Stimulated activated CD4-positive, alpha-beta T cell treated with anti-CD3 and anti-CD28 coated beads, Interleukin-4, amount 100 ng/mL, for 4 hours (primary cell): Measurements from ENCODE around the gene RFX1.

Experiments
- DNase-seq, 2 experiments: peaks; one replicate each; pipeline ENCODE4 v3.0.0-alpha.2; 2020

RFX1 gene

DNA sequence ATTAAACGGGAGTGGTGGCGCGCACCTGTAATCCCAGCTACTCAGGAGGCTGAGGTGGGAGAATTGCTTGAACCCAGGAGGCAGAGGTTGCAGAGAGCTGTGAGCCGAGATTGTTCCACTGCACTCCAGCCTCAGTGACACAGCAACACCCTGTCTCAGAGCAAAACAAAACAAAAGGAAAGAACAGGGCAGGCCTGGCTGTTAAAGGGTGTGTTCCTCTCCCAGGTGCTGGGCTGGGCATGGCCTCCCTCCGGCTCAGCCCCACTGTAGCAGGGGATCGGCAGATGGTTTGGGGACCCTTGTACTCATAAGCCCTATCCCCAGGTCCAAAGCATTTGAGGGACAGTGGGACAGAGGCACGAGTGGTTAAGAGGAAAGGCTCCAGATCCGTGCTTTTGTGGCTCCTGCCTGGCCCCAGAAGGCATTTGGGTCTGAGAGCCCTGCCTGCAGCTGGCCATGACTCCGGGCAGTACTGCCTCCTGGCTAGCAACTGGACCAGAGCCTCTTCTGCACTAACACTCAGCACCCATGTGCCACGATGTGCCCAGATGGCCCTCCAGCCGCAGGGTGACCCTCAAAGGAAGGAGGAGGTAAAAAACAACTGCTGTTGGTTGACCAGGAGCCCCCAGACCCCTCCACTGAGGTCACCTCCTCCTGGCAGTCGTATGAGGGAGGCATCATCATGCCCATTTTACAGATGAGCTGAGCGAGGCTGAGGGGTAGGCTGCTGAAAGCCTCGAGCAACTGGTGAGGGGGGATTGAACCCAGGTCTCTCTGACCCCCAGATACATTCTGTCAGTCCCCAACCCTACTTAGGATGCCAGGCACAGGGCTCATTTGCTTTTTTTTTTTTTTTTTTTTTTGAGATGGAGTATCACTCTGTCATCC lies 10.0 kb downstream of the RFX1 start:
- DNase-seq: no peak

GRCh38 chr19:13995017-13995728 lies 10.9 kb downstream of the RFX1 start:
- no peak for DNase-seq

GRCh38 chr19:13993590-13994300 lies 12.4 kb downstream of the RFX1 start:
- no peak for DNase-seq

DNA sequence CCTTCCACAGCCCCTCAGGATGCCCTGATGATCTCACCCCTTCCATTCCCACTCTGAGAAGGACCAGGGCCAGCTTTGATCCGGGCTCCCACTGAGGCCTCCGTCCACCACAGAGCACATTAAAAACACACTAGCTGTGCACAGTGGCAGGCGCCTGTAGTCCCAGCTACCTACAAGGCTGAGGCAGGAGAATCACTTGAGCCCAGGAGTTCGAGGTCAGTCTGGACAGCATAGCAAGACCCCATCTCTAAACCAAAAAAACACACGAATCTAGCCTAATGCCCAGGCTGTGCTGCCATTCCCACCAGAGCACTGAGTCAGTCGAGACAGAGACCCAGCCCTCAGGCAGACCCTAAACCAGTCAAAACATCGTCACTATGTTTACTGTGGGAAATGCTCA lies 14.1 kb downstream of the RFX1 start:
- DNase-seq: no peak

- DNase-seq: no peak
Measured at GRCh38 chr19:13990085-13990484, 16.0 kb downstream of the RFX1 start.

GRCh38 chr19:13989487-13989886 lies 16.6 kb downstream of the RFX1 start:
- no peak for DNase-seq

DNA sequence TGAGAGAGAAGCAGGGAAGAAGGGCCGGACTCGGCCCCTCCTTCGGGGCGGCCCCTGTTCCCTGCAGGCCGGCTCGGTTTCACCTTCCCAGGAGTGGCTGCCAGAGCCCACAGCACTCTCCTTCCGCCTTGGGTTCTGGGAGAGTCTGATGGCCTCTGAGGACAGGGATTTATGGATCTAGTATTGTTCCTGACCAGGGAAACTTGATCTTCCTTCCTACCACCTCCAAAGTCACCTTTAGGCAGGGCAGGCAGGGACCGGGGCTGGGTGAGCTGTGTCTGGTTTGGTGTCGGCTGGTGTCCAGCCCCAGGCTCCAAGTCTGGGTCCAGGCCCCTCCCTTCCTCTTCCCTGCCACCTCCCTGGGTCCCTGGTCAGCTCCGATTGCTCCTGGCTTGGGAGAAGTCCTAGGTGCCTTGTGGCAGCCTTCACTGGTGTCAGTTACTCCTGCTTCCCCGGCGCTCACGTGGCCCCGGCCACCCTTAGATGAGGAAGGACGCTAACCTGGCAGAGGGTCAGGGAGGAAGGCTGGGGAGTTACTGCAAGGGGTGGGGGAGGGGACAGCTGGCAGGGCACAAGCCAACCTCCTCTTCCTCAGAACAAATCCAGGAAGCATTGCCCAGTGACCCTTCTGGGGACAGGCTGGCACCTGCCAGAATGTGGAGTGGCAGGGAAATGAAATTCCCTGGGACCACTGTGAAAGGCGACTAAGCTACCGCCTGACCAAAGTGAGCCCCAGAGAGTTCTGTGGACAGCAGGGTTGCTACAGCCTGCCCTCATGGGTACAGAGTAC lies 18.8 kb downstream of the RFX1 start:
- DNase-seq: no peak

- peak; percentile 98 for DNase-seq
Measured at GRCh38 chr19:13986348-13986904, 19.7 kb downstream of the RFX1 start.

- DNase-seq: peak; percentile 16 to 32
Measured at GRCh38 chr19:13985771-13986347, 20.3 kb downstream of the RFX1 start.

- no peak for DNase-seq
Measured at GRCh38 chr19:13984875-13985741, 21.0 kb downstream of the RFX1 start.

GRCh38 chr19:13984186-13984585 lies 21.9 kb downstream of the RFX1 start:
- DNase-seq: no peak

- DNase-seq: peak; percentile 24 to 26
Measured at GRCh38 chr19:13983213-13983889, 22.8 kb downstream of the RFX1 start.

- DNase-seq: no peak
Measured at GRCh38 chr19:13982773-13983172, 23.3 kb downstream of the RFX1 start.

DNA sequence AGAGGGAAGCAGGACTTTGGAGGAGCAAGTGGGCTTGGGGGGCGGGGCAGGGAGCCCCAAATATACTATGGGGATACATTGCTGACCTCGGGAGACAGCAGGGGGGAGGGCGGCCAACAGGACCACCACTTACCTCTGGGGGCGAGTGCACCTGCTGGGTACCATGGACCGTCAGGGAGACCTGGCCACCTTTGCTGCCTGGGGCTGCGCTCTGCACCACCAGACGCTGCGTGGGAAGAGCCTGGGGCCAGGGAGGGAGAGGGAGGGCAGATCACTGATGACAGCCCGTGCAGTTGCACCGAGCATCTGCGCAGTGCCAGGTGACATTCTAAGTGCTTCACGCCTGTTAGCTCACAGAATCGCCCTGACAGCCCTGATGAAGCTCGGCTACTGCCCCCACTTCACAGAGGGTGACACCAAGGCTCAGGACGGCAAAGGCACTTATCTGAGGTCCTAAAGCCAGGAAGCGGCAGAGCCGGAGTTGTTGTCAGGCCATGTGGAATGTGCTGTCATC lies 24.1 kb downstream of the RFX1 start:
- no peak for DNase-seq

DNA sequence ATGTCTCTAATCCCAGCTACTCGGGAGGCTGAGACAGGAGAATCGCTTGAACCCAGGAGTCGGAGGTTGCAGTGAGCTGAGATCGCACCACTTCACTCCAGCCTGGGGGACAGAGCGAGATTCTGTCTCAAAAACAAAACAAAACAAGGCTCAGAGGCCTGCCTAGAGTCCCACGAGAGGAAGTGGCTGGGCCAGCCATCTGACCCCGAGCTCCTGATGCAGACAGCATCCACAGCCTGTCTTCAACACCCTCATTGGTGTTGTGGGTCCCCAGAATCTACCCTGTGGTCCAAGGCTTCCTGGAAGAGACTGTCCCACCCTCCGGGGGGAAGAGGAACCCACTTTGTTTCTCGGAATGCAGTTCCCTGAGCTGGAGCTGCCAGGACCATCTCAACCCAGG lies 24.7 kb downstream of the RFX1 start:
- no peak for DNase-seq

DNA sequence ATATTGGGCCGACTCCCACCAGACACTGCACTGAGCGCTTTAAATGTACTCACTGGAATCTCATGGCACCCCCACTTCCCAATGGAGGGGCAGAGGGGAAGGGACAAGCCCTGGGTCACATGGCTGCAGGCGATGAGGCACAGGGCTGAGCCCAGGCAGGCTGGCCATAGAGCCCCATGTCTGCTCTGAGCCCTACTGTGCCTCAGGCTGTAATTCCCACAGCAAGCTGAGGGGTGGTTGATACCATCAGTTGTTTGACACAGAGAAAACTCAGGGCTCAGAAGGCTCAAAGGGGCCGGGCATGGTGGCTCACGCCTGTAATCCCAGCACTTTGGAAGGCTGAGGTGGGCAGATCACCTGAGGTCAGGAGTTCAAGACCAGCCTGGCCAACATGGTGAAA lies 25.1 kb downstream of the RFX1 start:
- DNase-seq: no peak

- DNase-seq: no peak
Measured at GRCh38 chr19:13980340-13980739, 25.8 kb downstream of the RFX1 start.

- DNase-seq: no peak
Measured at GRCh38 chr19:13979686-13980085, 26.4 kb downstream of the RFX1 start.

GRCh38 chr19:13979244-13979615 lies 26.9 kb downstream of the RFX1 start:
- no peak for DNase-seq
